ENCODE data around the gene IFT172. TPM values are rescaled to one million over a fixed set of nuclear protein-coding genes. Genes with fewer than 3 reads are reported as not detected.

The IFT172 gene
- total and polyA plus RNA-seq, 9 donors = 23.9 to 52.1 (median 42.2) TPM

DNA sequence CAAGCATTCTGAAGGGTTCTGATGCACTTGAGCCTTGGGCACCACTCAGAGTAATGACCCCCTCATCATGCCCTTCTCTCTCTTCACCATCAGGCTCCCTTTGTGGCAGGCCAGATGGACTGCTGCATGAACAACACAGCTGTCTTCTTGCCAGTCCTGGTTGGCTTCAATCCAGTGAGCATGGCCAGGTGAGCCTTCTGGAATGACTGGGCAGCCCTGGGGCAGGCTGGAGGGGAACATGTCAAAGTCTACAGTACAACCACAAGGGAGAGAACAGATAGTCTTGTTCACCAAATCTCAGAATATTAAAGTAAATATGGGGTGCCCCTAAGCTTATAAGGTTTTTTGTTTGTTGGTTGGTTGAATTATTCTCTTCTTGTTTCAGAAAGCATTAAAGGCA lies 11.5 kb upstream of the IFT172 start:
- Histone ChIP-seq H3K36me3 (no peaks in the 10 kb centered on the region), H3K4me1 (ENCODE audit: insufficient read depth) (no peaks in the 10 kb centered on the region), H3K9me3 (no peaks in the 10 kb centered on the region), H3K27me3 (no peaks in the 10 kb centered on the region), H3K27ac (no peak overlapping the region), H3K4me3 (no peak overlapping the region)
- TF ChIP-seq EP300 (IDR thresholded peaks at IDR 0.05) = no peak
- TF ChIP-seq CTCF (IDR thresholded peaks at IDR 0.05) = no peak
- TF ChIP-seq POLR2A (IDR thresholded peaks at IDR 0.05) = no peak
- DNase-seq = no peak
- intact Hi-C loops (cut with DNase I) = loop anchor here in 1 of 4 donors (10.0 kb wide), 1 partner anchor 74 kb away; no protein-coding TSS in a partner anchor

DNA sequence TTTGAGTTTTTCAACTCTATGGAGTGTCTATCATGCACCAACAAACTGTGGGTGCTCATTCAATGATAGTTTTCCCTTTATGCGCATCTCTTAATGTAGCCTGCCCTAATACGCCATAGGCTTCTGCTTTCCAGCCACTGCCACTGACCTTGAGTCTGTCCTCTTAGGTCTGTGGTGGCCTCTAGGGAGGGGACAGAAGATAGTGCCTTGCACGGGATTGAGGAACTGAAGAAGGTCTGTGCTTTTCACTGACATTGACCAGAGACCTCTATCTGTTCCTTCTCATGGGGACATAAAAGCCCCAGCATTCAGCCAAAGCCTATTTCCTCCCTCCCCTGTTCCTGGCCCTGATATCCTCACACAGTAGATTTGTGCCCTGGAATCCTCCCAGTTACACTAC lies 9.4 kb upstream of the IFT172 start:
- TF ChIP-seq CTCF (IDR thresholded peaks at IDR 0.05) = no peak
- no peak for TF ChIP-seq EP300 (IDR thresholded peaks at IDR 0.05)
- no peak for TF ChIP-seq POLR2A (IDR thresholded peaks at IDR 0.05)
- intact Hi-C loops (cut with DNase I) = loop anchor here in 1 of 4 donors (10.0 kb wide), 1 partner anchor 86 kb away; the partner anchor contains the start of gene ZNF512
- H3K9me3 ChIP-seq = no peaks in the 10 kb centered on the region
- no peaks in the 10 kb centered on the region for H3K36me3 ChIP-seq
- WGBS, 3 donors = 84 to 85% (median 84%) methylated on average over 3 of the region's 3 CpGs
- H3K4me3 ChIP-seq = no peak overlapping the region
- no peak for DNase-seq
- H3K27ac ChIP-seq = no peak overlapping the region
- peaks cover under 1% of the 10 kb centered on the region for H3K4me1 ChIP-seq (ENCODE audit: insufficient read depth)
- H3K27me3 ChIP-seq = no peaks in the 10 kb centered on the region

- intact Hi-C loops (cut with DNase I) = loop anchor here in 1 of 4 donors (10.0 kb wide), 1 partner anchor 88 kb away; the partner anchor contains the start of gene ZNF512
- TF ChIP-seq POLR2A (IDR thresholded peaks at IDR 0.05) (no peak), EP300 (IDR thresholded peaks at IDR 0.05) (no peak), CTCF (IDR thresholded peaks at IDR 0.05) (no peak)
- 76 to 82% (median 82%) methylated on average over 4 of the region's 4 CpGs for WGBS, 3 donors
- H3K27me3 ChIP-seq = no peaks in the 10 kb centered on the region
- peaks cover 3% of the 10 kb centered on the region for H3K4me1 ChIP-seq (ENCODE audit: insufficient read depth)
- no peak for DNase-seq
- H3K9me3 ChIP-seq = no peaks in the 10 kb centered on the region
- no peak overlapping the region for H3K27ac ChIP-seq
- H3K4me3 ChIP-seq = no peak overlapping the region
- no peaks in the 10 kb centered on the region for H3K36me3 ChIP-seq
These were observed 7.7 kb upstream of the IFT172 start for GRCh38 chr2:27497288-27497627.

GRCh38 chr2:27496357-27497287 lies 7.1 kb upstream of the IFT172 start, which contains the start of gene GCKR:
Gene GCKR, plus strand, starts transcription at chr2:27496839. Its CDS starts 66 bp downstream, at chr2:27496905.
- intact Hi-C loops (cut with DNase I) = loop anchor here in 1 of 4 donors (10.0 kb wide), 1 partner anchor 88 kb away; the partner anchor contains the start of gene ZNF512
- H3K27ac ChIP-seq = no peak within 1 kb of the TSS
- WGBS, 3 donors = 76 to 81% (median 80%) methylated on average over 12 of the region's 12 CpGs

More at GRCh38 chr2:27496357-27497287, 7.1 kb upstream of the IFT172 start, which contains the start of gene GCKR:
- Histone ChIP-seq H3K36me3 (no peaks in the 10 kb centered on the region), H3K4me3 (no peak within 1 kb of the TSS), H3K27me3 (no peaks in the 10 kb centered on the region), H3K9me3 (no peaks in the 10 kb centered on the region), H3K4me1 (ENCODE audit: insufficient read depth) (peaks cover 3% of the 10 kb centered on the region)
- peak in 1 of 5 donors; percentile 24 for DNase-seq
- no peak for TF ChIP-seq CTCF (IDR thresholded peaks at IDR 0.05)
- TF ChIP-seq EP300 (IDR thresholded peaks at IDR 0.05) = no peak
- TF ChIP-seq POLR2A (IDR thresholded peaks at IDR 0.05) = no peak

All from ovary (tissue), 9 donors.